Measurements from ENCODE around the gene ICE2.
A peak's percentile ranks its signal among the peaks of the same experiment; 100 is the strongest.

- TF ChIP-seq CTCF (IDR thresholded peaks at IDR 0.05) = no peak
- no peak for TF ChIP-seq MEF2A (IDR thresholded peaks at IDR 0.05; ENCODE audit: borderline replicate concordance, low read depth)
- no peak for TF ChIP-seq RAD21 (IDR thresholded peaks at IDR 0.05; ENCODE audit: low read length)
- TF ChIP-seq MAX (IDR thresholded peaks at IDR 0.05; ENCODE audit: low read depth) = peak; percentile 93
- no peak for TF ChIP-seq EP300 (IDR thresholded peaks at IDR 0.05; ENCODE audit: borderline replicate concordance in 1 of 2, low read depth in 1 of 2, low read length in 1 of 2)
- TF ChIP-seq PBX3 (IDR thresholded peaks at IDR 0.05) = peak; percentile 25; the same call in 1 of the 2 replicates
- TF ChIP-seq TAF1 (IDR thresholded peaks at IDR 0.05; ENCODE audit: borderline replicate concordance, low read depth, low read length) = peak; percentile 82
- no peak for TF ChIP-seq RFX5 (IDR thresholded peaks at IDR 0.05; ENCODE audit: low read length)
- no peak for TF ChIP-seq EZH2phosphoT487 (IDR thresholded peaks at IDR 0.05; ENCODE audit: borderline replicate concordance, low read depth)
Measured at GRCh38 chr15:60478566-60479360, at the start of gene ICE2.
